Measurements from ENCODE around the gene OSBPL1A. TPM values are rescaled to one million over a fixed set of nuclear protein-coding genes. Genes with fewer than 3 reads are reported as not detected.
A peak's percentile ranks its signal among the peaks of the same experiment; 100 is the strongest.

OSBPL1A gene
- polyA plus RNA-seq, 1 donor: 47.1 TPM

- DNase-seq (ENCODE audit: low read depth): no peak
These were observed 129.7 kb downstream of the OSBPL1A start for GRCh38 chr18:24267878-24268277.

GRCh38 chr18:24266131-24266530 is 131.5 kb downstream of the OSBPL1A start:
- no peak for DNase-seq (ENCODE audit: low read depth)

GRCh38 chr18:24265502-24266064 is 132.0 kb downstream of the OSBPL1A start:
- DNase-seq (ENCODE audit: low read depth): no peak

DNA sequence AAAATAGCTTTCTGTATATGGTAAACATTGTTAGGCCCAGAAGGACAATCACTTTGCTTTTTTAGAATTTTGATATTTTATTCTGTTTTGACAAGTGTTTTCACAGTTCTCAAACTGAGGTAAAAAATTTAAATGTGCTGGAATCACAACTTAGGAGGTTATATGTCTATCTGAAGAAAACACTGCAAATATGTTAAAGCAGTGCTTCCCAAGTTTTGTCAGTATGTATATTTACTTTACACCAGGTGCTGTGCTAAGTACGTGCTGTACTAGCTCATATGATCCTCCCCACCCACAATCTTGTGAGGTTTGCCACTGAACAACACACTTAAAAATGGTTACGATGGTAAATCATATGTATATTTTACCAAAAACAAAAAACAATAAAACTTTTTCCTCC is 134.6 kb downstream of the OSBPL1A start:
- no peak for DNase-seq (ENCODE audit: low read depth)

DNA sequence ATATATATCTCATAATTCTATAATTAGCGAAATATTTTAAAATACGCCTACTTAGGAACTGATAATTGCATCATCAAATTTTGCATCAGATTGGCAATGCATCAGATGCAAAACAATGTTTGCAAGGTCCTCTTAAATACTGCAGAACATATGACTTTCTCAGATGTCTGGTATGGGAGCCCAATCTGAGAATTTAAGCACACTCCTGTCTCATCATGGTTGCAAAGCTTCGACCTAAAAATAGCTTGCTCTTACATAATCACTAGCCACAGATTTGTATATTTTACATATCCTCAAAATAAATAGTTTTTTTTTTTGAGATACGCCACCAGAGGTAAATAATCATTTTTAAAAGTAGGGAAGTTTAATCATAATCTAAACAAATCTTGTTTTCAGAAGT is 135.5 kb downstream of the OSBPL1A start:
- DNase-seq (ENCODE audit: low read depth): no peak

DNA sequence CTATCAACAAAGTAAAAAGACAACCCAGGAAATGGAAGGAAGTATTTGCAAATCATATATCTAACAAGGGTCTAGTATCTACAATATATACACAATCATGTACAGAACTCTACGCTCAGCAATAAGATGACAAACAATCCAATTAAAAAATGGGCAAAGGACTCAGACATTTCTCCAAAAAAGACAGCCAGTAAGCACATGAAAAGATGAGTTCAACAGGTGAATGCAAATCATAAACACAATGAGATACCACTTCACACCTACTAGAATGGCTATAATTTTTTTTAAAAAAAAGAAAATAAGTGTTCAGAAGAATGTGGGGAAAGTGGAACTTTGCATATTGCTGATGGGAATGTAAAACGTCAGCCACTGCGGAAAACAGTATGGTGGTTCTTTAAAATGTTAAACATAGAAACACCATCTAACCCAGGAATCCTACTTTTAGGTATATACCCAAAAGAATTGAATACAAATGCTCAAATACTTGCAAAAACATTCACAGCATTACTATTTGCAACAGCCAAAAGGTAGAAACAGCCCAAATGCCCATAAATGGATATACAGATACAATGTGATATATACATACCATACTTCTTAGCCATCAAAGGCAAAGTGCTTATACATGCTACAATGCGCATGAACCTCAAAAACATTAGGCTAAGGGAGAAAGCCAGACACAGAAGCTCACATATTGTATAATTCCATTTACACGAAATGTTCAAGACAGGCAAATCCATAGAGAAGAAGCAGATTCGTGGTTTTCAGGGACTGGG is 137.6 kb downstream of the OSBPL1A start:
- DNase-seq (ENCODE audit: low read depth): no peak

- DNase-seq (ENCODE audit: low read depth): no peak
These were observed 143.6 kb downstream of the OSBPL1A start for GRCh38 chr18:24254071-24254470.

DNA sequence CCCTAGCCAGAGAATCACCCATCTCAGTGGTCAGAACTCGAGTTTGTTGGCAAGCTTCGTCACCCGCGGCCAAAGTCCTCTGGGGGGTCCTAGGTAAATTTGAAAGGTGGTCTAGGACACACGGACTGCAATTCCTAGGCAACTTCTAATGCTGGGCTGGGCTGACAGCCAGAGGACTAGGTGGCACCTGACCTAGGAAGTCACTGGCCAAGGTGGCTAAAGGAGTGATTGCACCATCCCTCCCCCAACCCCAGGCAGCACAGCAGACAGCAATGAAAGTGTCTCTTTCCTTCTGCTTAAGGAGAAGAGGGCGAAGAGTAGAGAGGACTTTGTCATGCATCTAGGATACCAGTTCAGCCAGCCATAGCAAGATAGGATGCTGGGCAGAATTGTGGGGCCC is 147.9 kb downstream of the OSBPL1A start:
- DNase-seq (ENCODE audit: low read depth): no peak

GRCh38 chr18:24248359-24248758 is 149.3 kb downstream of the OSBPL1A start:
- DNase-seq (ENCODE audit: low read depth): no peak

DNA sequence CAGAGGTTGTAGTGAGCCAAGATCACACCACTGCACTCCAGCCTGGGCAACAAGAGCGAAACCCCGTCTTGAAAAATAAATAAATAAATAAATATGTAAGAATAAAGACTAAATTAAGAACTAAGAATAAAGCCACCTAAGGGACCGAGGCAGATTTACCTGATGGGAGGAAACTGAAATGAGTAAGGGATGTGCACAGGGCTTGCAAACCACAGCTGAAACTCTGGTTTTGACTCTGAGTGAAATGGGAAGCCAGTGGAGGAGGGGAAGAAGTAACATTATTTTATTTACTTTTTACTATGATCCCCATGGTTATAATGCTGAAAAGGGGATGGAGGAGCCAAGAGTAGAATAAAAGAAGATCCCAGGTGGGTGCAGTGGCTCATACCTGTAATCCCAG is 151.5 kb downstream of the OSBPL1A start:
- DNase-seq (ENCODE audit: low read depth): no peak

GRCh38 chr18:24244698-24245097 is 152.9 kb downstream of the OSBPL1A start:
- DNase-seq (ENCODE audit: low read depth): no peak

DNA sequence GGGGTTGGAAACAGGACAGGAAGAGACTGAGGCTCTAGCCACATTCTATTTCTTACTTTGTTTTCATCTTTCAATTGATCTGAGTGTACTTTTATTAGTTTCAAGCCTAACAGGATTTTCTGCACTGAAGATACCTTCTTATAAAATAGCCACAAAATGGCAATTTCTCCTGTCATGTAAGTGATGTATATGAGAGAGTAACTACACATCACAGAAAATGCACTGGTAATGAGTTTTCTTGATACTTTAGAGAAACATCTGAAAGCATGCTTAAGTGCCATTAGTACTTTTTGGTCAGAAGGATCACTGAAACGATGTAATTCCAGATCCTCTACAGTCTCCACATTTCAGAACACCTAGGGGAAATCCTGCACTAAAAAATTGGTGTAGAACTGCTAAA is 153.9 kb downstream of the OSBPL1A start:
- DNase-seq (ENCODE audit: low read depth): peak; percentile 4

DNA sequence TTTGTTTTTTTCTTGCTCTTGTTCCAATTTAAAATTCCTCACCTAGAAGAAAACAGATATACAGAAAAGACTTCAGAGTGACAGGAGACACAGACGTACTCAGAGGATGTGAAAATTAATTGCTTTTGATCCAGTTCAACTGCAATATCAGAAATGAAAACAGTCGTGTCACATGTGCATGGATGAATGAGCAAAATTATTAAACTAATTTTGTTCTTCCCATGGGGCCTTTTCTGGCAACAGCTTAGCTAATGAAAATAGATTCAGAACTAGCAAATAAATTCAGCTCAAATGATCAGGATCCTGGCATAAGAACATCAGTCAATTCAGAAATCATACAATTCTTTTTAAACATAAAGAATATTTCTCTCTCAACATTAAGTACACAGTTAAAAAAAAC is 158.3 kb downstream of the OSBPL1A start:
- DNase-seq (ENCODE audit: low read depth): no peak

DNA sequence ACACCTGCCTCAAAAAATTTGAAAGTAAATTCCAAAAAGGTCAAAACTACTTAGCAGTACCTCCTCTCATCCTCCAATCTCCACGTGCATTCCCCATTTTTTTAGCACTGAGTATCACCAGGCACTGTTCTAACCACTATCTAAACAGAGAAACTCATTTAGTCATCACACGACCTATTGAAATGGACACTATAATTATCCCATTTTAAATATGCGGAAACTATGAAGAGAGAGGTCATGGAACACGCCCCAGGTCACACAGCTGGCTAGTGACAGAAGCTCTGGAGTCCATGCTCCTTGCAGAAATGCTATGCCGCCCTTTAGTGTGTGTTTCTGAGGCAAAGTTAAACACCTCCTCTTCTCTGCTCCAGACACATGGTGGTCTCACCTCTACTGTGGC is 159.2 kb downstream of the OSBPL1A start:
- DNase-seq (ENCODE audit: low read depth): no peak

GRCh38 chr18:24234850-24235418 is 162.7 kb downstream of the OSBPL1A start:
- DNase-seq (ENCODE audit: low read depth): no peak

GRCh38 chr18:24234330-24234729 is 163.3 kb downstream of the OSBPL1A start:
- DNase-seq (ENCODE audit: low read depth): no peak

DNA sequence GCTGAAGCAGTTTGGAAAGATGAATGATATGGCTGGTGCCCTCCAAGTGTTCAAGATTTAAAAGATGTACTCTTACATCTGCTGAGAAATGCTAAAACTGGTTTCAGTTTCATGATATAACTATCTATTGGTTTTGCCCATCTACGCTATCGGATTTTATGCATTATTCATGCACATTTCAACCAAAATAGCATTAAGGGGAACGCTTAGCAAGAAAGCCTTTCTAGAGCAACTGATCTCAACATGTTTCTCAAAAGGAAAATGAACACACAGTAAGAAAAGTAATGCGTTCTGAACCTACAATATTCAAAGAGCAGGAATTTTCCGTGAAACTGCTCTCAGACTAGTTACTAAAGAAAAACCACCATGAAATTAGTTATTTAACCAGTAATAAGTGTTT is 164.8 kb downstream of the OSBPL1A start:
- no peak for DNase-seq (ENCODE audit: low read depth)

DNA sequence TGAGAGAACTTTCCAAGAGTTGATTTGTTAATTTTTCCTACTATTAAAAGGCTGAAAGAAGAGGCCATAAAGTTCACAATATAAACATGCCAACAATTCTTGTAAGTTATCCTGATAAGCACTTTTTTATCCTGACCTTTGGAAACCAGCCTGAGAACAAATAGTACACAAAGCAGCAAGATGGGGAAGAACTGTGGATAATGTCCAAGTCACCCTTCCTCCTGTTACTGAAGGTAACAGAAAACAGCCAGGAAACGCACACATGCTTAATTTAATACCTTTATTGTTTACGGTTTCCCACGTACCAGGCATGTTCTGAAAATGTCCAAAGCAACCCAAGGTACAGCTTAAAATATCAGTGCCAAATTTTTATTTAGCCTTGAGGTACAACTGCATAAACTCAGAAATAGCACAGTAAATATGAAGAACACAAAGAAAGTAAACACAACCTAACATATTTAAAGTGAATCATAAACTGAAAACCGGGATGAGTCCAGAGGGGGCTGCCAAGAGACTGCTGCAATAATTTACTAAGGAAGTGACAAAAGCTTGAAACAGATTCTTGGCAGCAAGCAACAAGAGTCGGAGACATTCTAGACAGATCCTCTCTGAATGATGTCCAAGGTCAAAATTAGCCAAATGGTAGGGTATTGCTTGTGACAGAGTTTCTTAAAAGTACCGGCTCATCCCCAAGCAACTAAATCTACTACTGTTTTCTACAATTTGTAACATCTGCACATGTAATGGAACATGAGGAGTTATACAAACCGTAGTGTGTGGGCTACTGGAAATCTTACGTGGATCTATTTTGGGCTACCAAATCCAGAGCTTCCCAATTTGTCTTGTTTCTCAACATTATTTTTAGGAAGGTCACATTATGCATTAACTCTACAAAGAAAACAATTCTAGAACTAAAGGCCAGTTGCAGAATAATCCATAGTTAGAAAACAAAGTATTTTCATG is 165.6 kb downstream of the OSBPL1A start:
- peak; percentile 31 for DNase-seq (ENCODE audit: low read depth)

DNA sequence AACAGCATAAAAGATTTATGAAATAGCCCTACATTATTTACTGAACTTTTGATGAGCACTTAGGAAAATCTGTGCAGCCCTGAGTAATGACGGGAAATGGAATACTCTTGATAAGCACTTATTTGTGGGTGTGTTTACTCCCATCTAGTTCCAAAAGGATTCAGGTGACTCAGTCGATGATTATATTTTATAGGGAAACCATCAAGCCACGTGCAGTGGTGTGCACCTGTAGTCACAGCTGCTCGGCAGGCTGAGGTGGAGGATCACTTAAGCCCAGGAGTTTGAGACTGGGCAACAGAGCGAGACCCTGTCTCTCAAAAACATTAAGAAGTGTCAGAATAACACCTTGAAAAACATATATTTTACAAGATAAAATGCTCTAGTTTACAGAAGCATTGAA is 166.9 kb downstream of the OSBPL1A start:
- no peak for DNase-seq (ENCODE audit: low read depth)

DNA sequence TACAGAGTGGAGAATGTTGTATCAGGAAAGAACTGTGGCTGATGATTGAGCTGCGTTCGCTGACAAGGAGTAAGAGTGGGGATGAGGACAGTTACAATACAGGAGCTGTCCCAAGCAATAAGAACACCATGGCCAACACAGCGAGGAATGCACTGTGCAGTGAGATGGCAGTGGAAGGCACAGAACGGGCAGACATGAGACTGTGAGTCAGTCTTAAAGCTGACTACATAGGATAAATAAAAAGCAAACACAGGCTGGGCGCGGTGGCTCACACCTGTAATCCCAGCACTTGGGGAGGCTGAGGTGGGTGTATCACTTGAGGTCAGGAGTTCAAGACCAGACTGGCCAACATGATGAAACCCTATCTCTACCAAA is 169.0 kb downstream of the OSBPL1A start:
- DNase-seq (ENCODE audit: low read depth): no peak

- peak; percentile 8 for DNase-seq (ENCODE audit: low read depth)
These were observed 169.5 kb downstream of the OSBPL1A start for GRCh38 chr18:24227977-24228666.

DNA sequence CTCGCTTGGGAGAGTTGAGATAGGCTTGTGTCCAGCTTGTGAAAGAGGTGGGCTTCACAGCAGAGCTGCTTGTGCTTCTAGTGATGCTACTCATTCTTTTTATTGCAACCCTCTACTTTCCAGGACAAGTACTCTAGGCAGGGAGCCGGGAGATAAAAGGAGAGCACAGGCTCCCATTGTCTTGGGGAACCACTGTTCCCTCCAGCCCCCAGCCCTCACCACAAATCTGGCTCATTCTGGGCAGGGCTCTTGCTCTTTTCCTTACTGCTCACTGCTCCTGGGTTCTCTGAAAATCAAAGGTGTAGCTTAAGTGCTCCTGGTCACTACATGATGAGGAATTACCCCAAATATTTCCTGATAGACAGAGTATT is 177.3 kb downstream of the OSBPL1A start:
- no peak for DNase-seq (ENCODE audit: low read depth)

Data from forelimb muscle (tissue), 1 donor.